ENCODE data around the gene KIF5C. TPM values are rescaled to one million over a fixed set of nuclear protein-coding genes. Genes with fewer than 3 reads are reported as not detected.

The KIF5C gene
- total RNA-seq, 2 donors from 2014 or later = 2.6 to 8.6 TPM

GRCh38 chr2:149056541-149057255 lies 181.7 kb downstream of the KIF5C start:
- H3K27ac Mint-ChIP-seq = no peak overlapping the region
- ATAC-seq (no peak), DNase-seq (ENCODE audit: low spot score) (no peak)
- H3K4me1 Mint-ChIP-seq (ENCODE audit: low read depth in 2 of 2) = no peaks in the 10 kb centered on the region
- H3K9me3 Mint-ChIP-seq = no peaks in the 10 kb centered on the region
- no peak overlapping the region for H3K4me3 Mint-ChIP-seq
- H3K27me3 Mint-ChIP-seq = peaks cover 10 to 11% of the 10 kb centered on the region in 2 donors
- no peaks in the 10 kb centered on the region for H3K36me3 Mint-ChIP-seq

GRCh38 chr2:149057401-149057800 lies 182.4 kb downstream of the KIF5C start:
- DNase-seq (ENCODE audit: low spot score) = no peak
- peaks cover 10 to 11% of the 10 kb centered on the region in 2 donors for H3K27me3 Mint-ChIP-seq
- no peaks in the 10 kb centered on the region for H3K4me1 Mint-ChIP-seq (ENCODE audit: low read depth in 2 of 2)
- H3K9me3 Mint-ChIP-seq = no peaks in the 10 kb centered on the region
- no peaks in the 10 kb centered on the region for H3K36me3 Mint-ChIP-seq
- H3K4me3 Mint-ChIP-seq = no peak overlapping the region
- no peak overlapping the region for H3K27ac Mint-ChIP-seq
- ATAC-seq = no peak

- Mint-ChIP-seq H3K4me1 (ENCODE audit: low read depth in 2 of 2) (no peaks in the 10 kb centered on the region), H3K27ac (no peak overlapping the region), H3K9me3 (no peaks in the 10 kb centered on the region), H3K27me3 (peaks cover 10 to 11% of the 10 kb centered on the region in 2 donors), H3K4me3 (no peak overlapping the region), H3K36me3 (no peaks in the 10 kb centered on the region)
- ATAC-seq (no peak), DNase-seq (ENCODE audit: low spot score) (no peak)
Measured at GRCh38 chr2:149058936-149059335, 183.9 kb downstream of the KIF5C start.

- Mint-ChIP-seq H3K9me3 (no peaks in the 10 kb centered on the region), H3K27me3 (peaks cover 10 to 11% of the 10 kb centered on the region in 2 donors), H3K27ac (no peak overlapping the region), H3K36me3 (no peaks in the 10 kb centered on the region), H3K4me1 (ENCODE audit: low read depth in 2 of 2) (no peaks in the 10 kb centered on the region), H3K4me3 (no peak overlapping the region)
- no peak for DNase-seq (ENCODE audit: low spot score)
- ATAC-seq = peak in 1 of 2 donors; percentile 50
Measured at GRCh38 chr2:149059822-149060221, 184.8 kb downstream of the KIF5C start.

- H3K4me1 Mint-ChIP-seq (ENCODE audit: low read depth in 2 of 2) = no peaks in the 10 kb centered on the region
- H3K9me3 Mint-ChIP-seq = no peaks in the 10 kb centered on the region
- ATAC-seq (no peak), DNase-seq (ENCODE audit: low spot score) (no peak)
- H3K27me3 Mint-ChIP-seq = peaks cover 2 to 8% of the 10 kb centered on the region in 2 donors
- no peaks in the 10 kb centered on the region for H3K36me3 Mint-ChIP-seq
- H3K4me3 Mint-ChIP-seq = no peak overlapping the region
- H3K27ac Mint-ChIP-seq = no peak overlapping the region
Measured at GRCh38 chr2:149061133-149061745, 186.2 kb downstream of the KIF5C start.

GRCh38 chr2:149062531-149062930 lies 187.5 kb downstream of the KIF5C start:
- H3K4me3 Mint-ChIP-seq = no peak overlapping the region
- no peaks in the 10 kb centered on the region for H3K36me3 Mint-ChIP-seq
- no peak overlapping the region for H3K27ac Mint-ChIP-seq
- no peaks in the 10 kb centered on the region for H3K9me3 Mint-ChIP-seq
- H3K4me1 Mint-ChIP-seq (ENCODE audit: low read depth in 2 of 2) = no peaks in the 10 kb centered on the region
- H3K27me3 Mint-ChIP-seq = peaks cover 3 to 8% of the 10 kb centered on the region in 2 donors
- DNase-seq (ENCODE audit: low spot score) (no peak), ATAC-seq (no peak)

GRCh38 chr2:149063177-149063576 lies 188.2 kb downstream of the KIF5C start:
- no peak for DNase-seq (ENCODE audit: low spot score)
- H3K9me3 Mint-ChIP-seq = no peaks in the 10 kb centered on the region
- no peak overlapping the region for H3K4me3 Mint-ChIP-seq

GRCh38 chr2:149064365-149064841 lies 189.4 kb downstream of the KIF5C start:
- Mint-ChIP-seq H3K36me3 (no peaks in the 10 kb centered on the region), H3K27ac (no peak overlapping the region), H3K4me3 (no peak overlapping the region), H3K9me3 (no peaks in the 10 kb centered on the region), H3K4me1 (ENCODE audit: low read depth in 2 of 2) (no peaks in the 10 kb centered on the region), H3K27me3 (peaks cover 3 to 8% of the 10 kb centered on the region in 2 donors)
- no peak for DNase-seq (ENCODE audit: low spot score)
- no peak for ATAC-seq

More at GRCh38 chr2:149063177-149063576, 188.2 kb downstream of the KIF5C start:
- H3K27me3 Mint-ChIP-seq = peaks cover 3 to 8% of the 10 kb centered on the region in 2 donors
- H3K4me1 Mint-ChIP-seq (ENCODE audit: low read depth in 2 of 2) = no peaks in the 10 kb centered on the region
- H3K36me3 Mint-ChIP-seq = no peaks in the 10 kb centered on the region
- no peak overlapping the region for H3K27ac Mint-ChIP-seq
- no peak for ATAC-seq

GRCh38 chr2:149064856-149065630 lies 190.0 kb downstream of the KIF5C start:
- no peaks in the 10 kb centered on the region for H3K36me3 Mint-ChIP-seq
- peak in 1 of 2 donors; percentile 58 for ATAC-seq
- no peaks in the 10 kb centered on the region for H3K9me3 Mint-ChIP-seq
- H3K27me3 Mint-ChIP-seq = peaks cover 3 to 8% of the 10 kb centered on the region in 2 donors
- no peaks in the 10 kb centered on the region for H3K4me1 Mint-ChIP-seq (ENCODE audit: low read depth in 2 of 2)
- no peak overlapping the region for H3K27ac Mint-ChIP-seq
- no peak for DNase-seq (ENCODE audit: low spot score)
- no peak overlapping the region for H3K4me3 Mint-ChIP-seq

- no peak for DNase-seq (ENCODE audit: low spot score)
- no peak overlapping the region for H3K4me3 Mint-ChIP-seq
- H3K27ac Mint-ChIP-seq = no peak overlapping the region
- H3K4me1 Mint-ChIP-seq (ENCODE audit: low read depth in 2 of 2) = no peaks in the 10 kb centered on the region
- no peak for ATAC-seq
- H3K27me3 Mint-ChIP-seq = peaks cover 0 to 16% of the 10 kb centered on the region in 2 donors
- no peaks in the 10 kb centered on the region for H3K36me3 Mint-ChIP-seq
- no peaks in the 10 kb centered on the region for H3K9me3 Mint-ChIP-seq
Measured at GRCh38 chr2:149068225-149068995, 193.4 kb downstream of the KIF5C start.

GRCh38 chr2:149068996-149069888 lies 194.2 kb downstream of the KIF5C start:
- ATAC-seq = peak; percentile 70 to 89
- peaks cover 0 to 18% of the 10 kb centered on the region in 2 donors for H3K27me3 Mint-ChIP-seq
- DNase-seq (ENCODE audit: low spot score) = no peak
- no peak overlapping the region for H3K4me3 Mint-ChIP-seq
- no peaks in the 10 kb centered on the region for H3K9me3 Mint-ChIP-seq
- no peaks in the 10 kb centered on the region for H3K4me1 Mint-ChIP-seq (ENCODE audit: low read depth in 2 of 2)
- no peak overlapping the region for H3K27ac Mint-ChIP-seq
- H3K36me3 Mint-ChIP-seq = no peaks in the 10 kb centered on the region

GRCh38 chr2:149070681-149071320 lies 195.8 kb downstream of the KIF5C start:
- Mint-ChIP-seq H3K36me3 (no peaks in the 10 kb centered on the region), H3K27ac (no peak overlapping the region), H3K9me3 (no peaks in the 10 kb centered on the region), H3K4me3 (no peak overlapping the region), H3K4me1 (ENCODE audit: low read depth in 2 of 2) (no peaks in the 10 kb centered on the region), H3K27me3 (peaks cover 3 to 26% of the 10 kb centered on the region in 2 donors)
- DNase-seq (ENCODE audit: low spot score) (no peak), ATAC-seq (no peak)

Data from natural killer cell treated with Interleukin-12 subunit alpha and Interleukin-12 subunit beta and Interleukin-15 and Interleukin-18, amount 100 ng/mL, for 72 hours (primary cell).